Right lobe of liver (tissue), 6 donors: ENCODE measurements around the gene TMEM132D. TPM values are rescaled to one million over a fixed set of nuclear protein-coding genes. Genes with fewer than 3 reads are reported as not detected.

Experiments
- ATAC-seq, 4 donors: fragments of 200-7000 bp; cut with Tn5 transposase; one replicate each; pipeline ENCODE4 v1.9.1; 2020; ENCODE audit warnings: mild to moderate bottlenecking in 4 of 4, moderate library complexity in 4 of 4
- DNase-seq, 3 donors: peaks; one replicate each; pipeline ENCODE4 v3.0.0-alpha.2; 2020
- H3K27ac ChIP-seq, 3 donors: fragments of 200-600 bp; one replicate each; pipeline ENCODE4 v1.8.0; 2022
- H3K27me3 ChIP-seq, 2 donors: fragments of 200-600 bp; one replicate each; pipeline ENCODE4 v1.8.0; 2022
- H3K36me3 ChIP-seq, 4 donors: fragments of 200-600 bp; sonication (generic) in 1 of 4; one replicate each; pipeline versions ENCODE4 v1.5.1 to v1.8.0; 2017 to 2022; ENCODE audit warnings: control low read depth in 1 of 4
- H3K4me1 ChIP-seq, 4 donors: fragments of 200-600 bp; sonication (generic) in 1 of 4; one replicate each; pipeline versions ENCODE4 v1.5.1 to v1.8.0; 2017 to 2022; ENCODE audit warnings: control low read depth in 1 of 4
- H3K4me3 ChIP-seq, 3 donors: fragments of 200-600 bp; one replicate each; pipeline ENCODE4 v1.8.0; 2022
- H3K9me3 ChIP-seq, 4 donors: fragments of 200-600 bp; sonication (generic) in 1 of 4; one replicate each; pipeline versions ENCODE4 v1.5.1 to v1.8.0; 2017 to 2022; ENCODE audit warnings: control low read depth in 1 of 4
- POLR2A ChIP-seq: fragments of 450-650 bp; IDR thresholded peaks from one replicate; pipeline ENCODE4 v1.6.1; 2017; ENCODE audit warnings: antibody characterized with exemption, mild to moderate bottlenecking
- WGBS: methylation state at CpG from one replicate; pipeline ENCODE4 v1.1.6; 2018; ENCODE audit warnings: low coverage, low lambda C conversion rate; ENCODE audit not compliant: insufficient coverage; ENCODE audit errors: missing lambda C conversion rate; 5-methylcytosine and 5-hydroxymethylcytosine counted together
- intact Hi-C, 2 donors: fragments of 100-400 bp; cut with DNase I; formaldehyde crosslinking; loops; one replicate each; pipeline versions ENCODE4 v1.11.2 to v1.14.1; 2022
- total RNA-seq, 6 experiments: library from RNA; depleted of rRNA in 2 of 6; stranded (reverse); fragments of >200 nt in 2 of 6; fragmentation: NEBNext Ultra II Directional in 3 of 6; extraction: Animal tissue kit (Norgen Biotek cat#: 25700) in 3 of 6; gene quantifications; one replicate each; pipeline versions ENCODE4 v1.1.0 to v1.2.4, GENCODE V29; 2016 to 2023
- TF ChIP-seq, protein P1 (sequence below), 4 donors: fragments of 200-600 bp in 3 of 4; fragments of 450-650 bp in 1 of 4; IDR thresholded peaks; one replicate each; pipeline versions ENCODE4 v1.5.1 to v1.8.0; 2016 to 2022; ENCODE audit warnings: antibody characterized with exemption in 4 of 4, mild to moderate bottlenecking in 2 of 4
- donor health status: DM: no; HTN: yes; CAD: no.
- donor health status: DM: no; HTN: no; CAD: no.
- donor health status: DM: no; HTN: no; CAD: no.
- donor health status: DM: no; HTN: yes; CAD: no.
- donor health status: DM: no; HTN: yes; CAD: no.

TMEM132D gene
- total RNA-seq, 6 experiments from 2014 or later = 0.10 to 0.35 (median 0.33) TPM; not detected in 3

DNA sequence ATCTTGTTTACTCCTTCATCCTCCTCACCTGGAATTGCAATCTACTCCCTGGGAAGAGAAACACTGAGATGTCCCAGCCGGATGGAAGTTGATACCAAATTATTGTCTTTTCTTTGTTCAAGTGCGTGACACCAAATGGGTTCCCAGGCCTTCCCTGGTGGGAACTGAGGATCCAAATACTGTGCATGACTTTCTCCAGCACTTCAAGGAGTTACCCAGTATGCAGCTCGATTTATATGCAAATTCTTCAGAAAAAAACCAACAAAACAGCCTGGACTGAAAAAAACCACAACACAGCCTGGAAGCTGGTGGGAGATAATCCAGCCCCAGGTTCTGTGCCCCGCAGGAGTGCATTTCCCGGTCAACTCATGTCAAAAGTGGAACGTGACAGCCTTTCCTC, 740.0 kb downstream of the TMEM132D start:
- TF ChIP-seq, protein P1, sequence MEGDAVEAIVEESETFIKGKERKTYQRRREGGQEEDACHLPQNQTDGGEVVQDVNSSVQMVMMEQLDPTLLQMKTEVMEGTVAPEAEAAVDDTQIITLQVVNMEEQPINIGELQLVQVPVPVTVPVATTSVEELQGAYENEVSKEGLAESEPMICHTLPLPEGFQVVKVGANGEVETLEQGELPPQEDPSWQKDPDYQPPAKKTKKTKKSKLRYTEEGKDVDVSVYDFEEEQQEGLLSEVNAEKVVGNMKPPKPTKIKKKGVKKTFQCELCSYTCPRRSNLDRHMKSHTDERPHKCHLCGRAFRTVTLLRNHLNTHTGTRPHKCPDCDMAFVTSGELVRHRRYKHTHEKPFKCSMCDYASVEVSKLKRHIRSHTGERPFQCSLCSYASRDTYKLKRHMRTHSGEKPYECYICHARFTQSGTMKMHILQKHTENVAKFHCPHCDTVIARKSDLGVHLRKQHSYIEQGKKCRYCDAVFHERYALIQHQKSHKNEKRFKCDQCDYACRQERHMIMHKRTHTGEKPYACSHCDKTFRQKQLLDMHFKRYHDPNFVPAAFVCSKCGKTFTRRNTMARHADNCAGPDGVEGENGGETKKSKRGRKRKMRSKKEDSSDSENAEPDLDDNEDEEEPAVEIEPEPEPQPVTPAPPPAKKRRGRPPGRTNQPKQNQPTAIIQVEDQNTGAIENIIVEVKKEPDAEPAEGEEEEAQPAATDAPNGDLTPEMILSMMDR (IDR thresholded peaks at IDR 0.05) = no peak
- Histone ChIP-seq H3K27ac (no peak overlapping the region), H3K27me3 (no peaks in the 10 kb centered on the region), H3K9me3 (no peaks in the 10 kb centered on the region), H3K4me3 (no peak overlapping the region), H3K4me1 (no peaks in the 10 kb centered on the region), H3K36me3 (no peaks in the 10 kb centered on the region)
- intact Hi-C loops = no loop called here
- ATAC-seq = no peak
- 44% methylated on average over 6 of the region's 6 CpGs for WGBS
- DNase-seq = no peak

DNA sequence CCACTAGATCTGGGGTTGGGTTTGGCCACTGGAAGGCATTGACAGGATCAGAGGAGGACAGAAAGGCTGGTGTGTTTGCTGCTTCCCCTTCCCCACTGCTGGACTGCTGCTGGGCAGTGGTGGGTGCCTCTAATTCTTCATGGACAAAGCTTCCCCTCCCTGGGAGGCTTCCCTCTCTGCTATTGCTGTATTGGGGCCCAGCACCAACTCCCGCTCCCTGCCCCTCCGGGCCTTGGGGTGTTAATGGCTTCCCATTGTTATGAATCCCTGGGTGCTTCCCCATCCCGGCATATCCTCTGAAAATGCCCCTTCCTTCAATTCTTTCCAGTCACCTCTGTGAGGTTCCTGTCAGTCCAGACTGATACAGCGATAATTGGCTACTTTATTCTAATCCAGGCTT, 740.4 kb downstream of the TMEM132D start:
- no peak for DNase-seq
- Histone ChIP-seq H3K27me3 (no peaks in the 10 kb centered on the region), H3K27ac (no peak overlapping the region), H3K9me3 (no peaks in the 10 kb centered on the region), H3K36me3 (no peaks in the 10 kb centered on the region), H3K4me3 (no peak overlapping the region), H3K4me1 (no peaks in the 10 kb centered on the region)
- intact Hi-C loops = no loop called here
- TF ChIP-seq POLR2A = no peak
- TF ChIP-seq, protein P1 (IDR thresholded peaks at IDR 0.05) = no peak
- ATAC-seq = no peak
- WGBS = 14% methylated on average over 3 of the region's 4 CpGs

DNA sequence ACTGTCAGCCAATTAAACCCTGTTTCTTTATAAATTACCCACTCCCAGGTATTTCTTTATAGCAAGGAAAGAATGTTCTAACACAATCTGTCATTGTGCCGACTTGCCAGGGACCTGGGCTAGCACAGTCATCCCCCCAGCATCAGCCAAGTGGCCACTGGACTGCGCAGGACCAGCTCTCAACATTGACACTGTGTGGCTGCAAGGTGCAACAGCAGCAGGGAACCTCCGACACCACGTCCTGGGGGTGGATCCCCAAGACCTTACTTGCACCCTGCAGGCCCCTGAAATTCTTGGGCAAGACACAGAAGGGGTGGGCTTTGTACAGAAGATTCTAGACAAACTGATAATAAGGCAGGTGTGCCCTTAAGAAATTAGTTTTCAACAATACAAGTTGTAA, 741.0 kb downstream of the TMEM132D start:
- WGBS = 62% methylated on average over 3 of the region's 4 CpGs
- no peaks in the 10 kb centered on the region for H3K36me3 ChIP-seq
- DNase-seq = no peak
- H3K4me3 ChIP-seq = no peak overlapping the region
- no peaks in the 10 kb centered on the region for H3K27me3 ChIP-seq
- H3K27ac ChIP-seq = no peak overlapping the region
- H3K4me1 ChIP-seq = no peaks in the 10 kb centered on the region
- intact Hi-C loops = no loop called here
- no peaks in the 10 kb centered on the region for H3K9me3 ChIP-seq
- no peak for ATAC-seq
- no peak for TF ChIP-seq POLR2A
- TF ChIP-seq, protein P1 (IDR thresholded peaks at IDR 0.05) = no peak

DNA sequence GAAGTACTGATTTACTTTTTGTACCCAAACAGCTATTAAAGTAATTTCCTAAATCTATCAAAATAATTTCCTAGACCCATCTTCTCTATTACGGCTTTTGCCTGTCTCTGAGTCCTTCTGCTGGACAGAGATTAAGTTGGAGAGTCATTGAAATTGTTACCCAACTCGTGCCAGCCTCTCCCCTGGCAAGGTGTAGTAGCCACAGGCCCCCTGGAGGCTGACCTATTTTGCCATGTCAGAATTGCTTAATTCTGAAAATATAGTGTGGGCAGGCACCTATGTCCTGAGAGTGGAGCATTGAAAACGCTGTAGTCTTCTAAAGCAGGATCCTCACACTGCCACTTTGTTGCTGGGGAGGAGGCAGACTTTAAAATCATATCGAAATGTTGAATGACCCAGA, 742.3 kb downstream of the TMEM132D start:
- ATAC-seq = no peak
- no peak for DNase-seq
- 33% methylated on average over 4 of the region's 4 CpGs for WGBS
- Histone ChIP-seq H3K27me3 (no peaks in the 10 kb centered on the region), H3K4me3 (no peak overlapping the region), H3K36me3 (no peaks in the 10 kb centered on the region), H3K27ac (no peak overlapping the region), H3K9me3 (no peaks in the 10 kb centered on the region), H3K4me1 (no peaks in the 10 kb centered on the region)
- TF ChIP-seq, protein P1 (IDR thresholded peaks at IDR 0.05) = no peak
- no peak for TF ChIP-seq POLR2A
- intact Hi-C loops = no loop called here

DNA sequence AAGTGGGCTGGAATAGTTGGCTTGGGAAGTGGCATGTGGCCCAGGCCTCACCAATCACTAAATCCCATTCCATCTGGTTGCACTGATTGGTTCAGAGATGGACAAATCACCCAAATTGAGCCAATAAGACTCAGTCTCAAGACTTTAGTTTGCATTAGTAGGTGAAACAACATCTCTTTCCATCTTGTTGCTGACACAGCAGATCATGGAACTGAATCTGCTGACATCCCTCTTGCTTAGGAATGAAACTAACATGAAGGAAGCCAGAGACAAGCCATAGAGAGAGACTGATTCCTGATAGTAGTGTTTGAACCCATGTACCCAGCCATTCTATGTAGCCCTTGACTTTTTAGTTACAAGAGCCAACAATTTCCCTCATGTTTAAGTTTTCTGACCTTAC, 743.5 kb downstream of the TMEM132D start:
- Histone ChIP-seq H3K27ac (no peak overlapping the region), H3K36me3 (no peaks in the 10 kb centered on the region), H3K9me3 (no peaks in the 10 kb centered on the region), H3K4me3 (no peak overlapping the region), H3K4me1 (no peaks in the 10 kb centered on the region), H3K27me3 (no peaks in the 10 kb centered on the region)
- intact Hi-C loops = no loop called here
- DNase-seq (no peak), ATAC-seq (no peak)
- no peak for TF ChIP-seq POLR2A
- TF ChIP-seq, protein P1 (IDR thresholded peaks at IDR 0.05) = no peak
